Measurements from ENCODE around the gene MUC3A. TPM values are rescaled to one million over a fixed set of nuclear protein-coding genes. Genes with fewer than 3 reads are reported as not detected.
A peak's percentile ranks its signal among the peaks of the same experiment; 100 is the strongest.
"Not testable (repeated sequence)": the region's sequence is repeated elsewhere in the genome, so short reads cannot be mapped to it uniquely, and the experiment has no call there.

The MUC3A gene
- total RNA-seq, 1 donor from 2014 or later = 0.36 TPM

GRCh38 chr7:100999334-100999733 is 50.0 kb downstream of the MUC3A start:
- intact Hi-C loops (cut with DNase I); DNase-seq (ENCODE audit: low spot score): not testable (repeated sequence)
- peak; percentile 41 for ATAC-seq

GRCh38 chr7:101000025-101000424 is 50.7 kb downstream of the MUC3A start:
- ATAC-seq = peak; percentile 55
- intact Hi-C loops (cut with DNase I); DNase-seq (ENCODE audit: low spot score): not testable (repeated sequence)

DNA sequence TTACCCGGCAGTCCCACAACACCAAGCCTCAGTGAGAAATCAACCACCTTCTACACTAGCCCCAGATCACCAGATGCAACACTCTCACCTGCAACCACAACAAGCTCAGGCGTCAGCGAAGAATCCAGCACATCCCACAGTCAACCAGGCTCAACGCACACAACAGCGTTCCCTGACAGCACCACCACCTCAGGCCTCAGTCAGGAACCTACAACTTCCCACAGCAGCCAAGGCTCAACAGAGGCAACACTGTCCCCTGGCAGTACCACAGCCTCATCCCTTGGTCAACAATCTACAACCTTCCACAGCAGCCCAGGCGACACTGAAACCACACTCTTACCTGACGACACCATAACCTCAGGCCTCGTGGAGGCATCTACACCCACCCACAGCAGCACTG is 53.0 kb downstream of the MUC3A start:
- intact Hi-C loops (cut with DNase I); DNase-seq (ENCODE audit: low spot score); ATAC-seq: not testable (repeated sequence)

DNA sequence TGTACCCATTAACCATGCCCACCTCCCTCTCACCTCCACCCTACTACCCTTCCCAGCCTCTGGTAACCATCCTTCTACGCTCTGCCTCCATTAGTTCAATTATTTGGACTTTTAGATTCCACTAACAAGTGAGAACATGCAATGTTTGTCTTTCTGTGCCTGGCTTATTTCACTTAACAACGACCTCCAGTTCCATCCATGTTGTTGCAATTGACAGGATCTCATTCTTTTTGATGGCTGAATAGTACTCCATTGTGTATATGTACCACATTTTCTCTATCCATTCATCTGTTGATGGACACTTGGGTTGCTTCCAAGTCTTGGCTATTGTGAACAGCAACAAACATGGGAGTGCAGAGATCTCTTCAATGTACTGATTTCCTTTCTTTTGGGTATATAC is 58.0 kb downstream of the MUC3A start:
- DNase-seq (ENCODE audit: low spot score); ATAC-seq; intact Hi-C loops (cut with DNase I): not testable (repeated sequence)

DNA sequence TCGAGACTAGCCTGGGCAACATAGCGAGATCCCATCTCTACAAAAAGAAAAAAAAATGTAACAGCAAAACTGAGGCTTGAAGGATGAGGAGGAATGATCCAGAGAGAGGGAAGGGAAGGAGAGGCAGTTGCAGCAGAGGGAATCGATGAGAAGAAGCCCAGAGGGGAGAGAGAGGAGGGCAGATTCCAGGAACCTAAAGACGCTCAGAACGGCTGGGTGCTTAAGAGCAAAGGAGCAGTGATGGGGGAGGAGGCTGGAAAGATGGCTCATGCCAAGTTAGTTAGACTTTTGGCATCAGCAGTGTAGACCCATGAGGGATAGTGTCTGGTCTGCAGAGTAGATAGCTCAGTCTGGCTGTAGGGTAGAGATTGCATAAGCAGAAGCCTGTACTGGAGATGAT is 60.3 kb downstream of the MUC3A start:
- intact Hi-C loops (cut with DNase I) = no loop called here
- DNase-seq (ENCODE audit: low spot score) = no peak
- no peak for ATAC-seq

GRCh38 chr7:101012931-101013330 is 63.6 kb downstream of the MUC3A start:
- no peak for DNase-seq (ENCODE audit: low spot score)
- intact Hi-C loops (cut with DNase I) = no loop called here
- ATAC-seq = no peak

DNA sequence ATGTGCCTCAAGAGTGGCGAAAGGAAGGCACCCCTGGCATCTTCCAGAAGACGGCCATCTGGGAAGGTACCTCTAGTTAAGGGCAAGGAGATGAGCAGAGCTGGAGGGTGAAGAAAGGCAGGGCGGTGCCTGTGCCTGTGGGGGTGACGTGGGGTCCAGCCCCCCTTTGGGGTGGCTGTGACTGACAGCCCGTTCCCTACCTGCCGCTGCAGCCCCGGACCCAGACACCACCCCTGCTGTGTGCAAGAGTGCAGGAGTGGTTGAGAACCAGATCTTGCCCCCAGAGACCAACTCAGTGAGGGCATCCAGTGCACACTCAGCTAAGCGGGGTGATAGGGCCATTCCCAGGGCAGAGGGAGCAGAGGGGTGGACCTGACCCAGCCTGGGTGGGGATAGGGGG is 66.3 kb downstream of the MUC3A start:
- ATAC-seq (no peak), DNase-seq (ENCODE audit: low spot score) (no peak)
- intact Hi-C loops (cut with DNase I) = no loop called here

DNA sequence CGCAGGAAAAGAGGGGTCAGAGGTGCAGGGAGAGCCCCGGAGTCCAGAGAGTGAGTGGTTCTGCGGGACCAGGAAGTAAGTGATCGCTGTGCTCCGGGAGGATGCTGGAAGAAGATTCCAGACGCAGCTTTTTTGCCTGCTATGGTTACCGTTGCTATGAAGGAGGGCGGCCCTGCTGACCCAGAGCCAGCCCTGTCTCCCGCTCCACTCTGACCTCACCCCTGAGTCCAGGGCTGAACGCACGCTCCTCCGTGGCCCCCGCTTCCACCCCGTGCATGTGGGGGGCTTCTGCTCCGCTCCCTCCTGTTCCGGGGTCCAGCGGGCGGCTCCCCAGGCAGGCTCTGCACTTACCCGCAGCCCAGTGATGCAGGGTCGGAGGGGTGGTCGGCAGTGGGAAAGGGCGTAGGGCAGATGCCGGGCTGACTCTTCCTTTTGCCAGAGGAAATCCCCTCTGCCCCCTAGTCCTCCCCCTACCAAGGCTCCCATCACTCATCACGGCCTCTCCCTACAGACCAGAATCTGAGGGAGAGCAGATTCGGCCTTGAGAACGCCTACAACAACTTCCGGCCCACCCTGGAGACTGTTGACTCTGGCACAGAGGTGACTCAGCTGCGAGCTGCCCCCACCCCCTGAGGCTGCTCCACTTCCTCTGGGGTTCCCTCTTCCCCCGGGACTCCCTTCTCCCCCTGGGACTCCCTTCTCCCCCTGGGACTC is 67.9 kb downstream of the MUC3A start:
- DNase-seq (ENCODE audit: low spot score) = peak; percentile 63
- intact Hi-C loops (cut with DNase I) = no loop called here
- peak; percentile 87 for ATAC-seq

Other genes with a start within 250 kb of the MUC3A start
- gene POP7, start 243.4 kb upstream of the MUC3A start, total RNA-seq = 16.6 TPM
- not detected for gene EPO, start 229.1 kb upstream of the MUC3A start, total RNA-seq
- not detected for gene ZAN, start 215.9 kb upstream of the MUC3A start, total RNA-seq
- gene EPHB4, start 122.0 kb upstream of the MUC3A start, total RNA-seq = 49.5 TPM
- 28.7 TPM for gene SLC12A9, start 96.8 kb upstream of the MUC3A start, total RNA-seq
- 62.6 TPM for gene TRIP6, start 82.1 kb upstream of the MUC3A start, total RNA-seq
- 114 TPM for gene SRRT, start 74.4 kb upstream of the MUC3A start, total RNA-seq
- gene UFSP1, start 59.8 kb upstream of the MUC3A start, total RNA-seq = 2.9 TPM
- 0.94 TPM for gene ACHE, start 53.6 kb upstream of the MUC3A start, total RNA-seq
- gene MUC12, start 20.0 kb downstream of the MUC3A start, total RNA-seq = not detected
- not detected for gene MUC17, start 70.5 kb downstream of the MUC3A start, total RNA-seq
- gene TRIM56, start 135.9 kb downstream of the MUC3A start, total RNA-seq = 47.1 TPM
- gene SERPINE1, start 177.6 kb downstream of the MUC3A start, total RNA-seq = 7.0 TPM
- 22.1 TPM for gene AP1S1, start 204.9 kb downstream of the MUC3A start, total RNA-seq
- not detected for gene VGF, start 216.0 kb downstream of the MUC3A start, total RNA-seq
- not detected for gene NAT16, start 230.8 kb downstream of the MUC3A start, total RNA-seq